Lung (tissue), 12 donors: ENCODE results near the gene CDX1. TPM values are rescaled to one million over a fixed set of nuclear protein-coding genes. Genes with fewer than 3 reads are reported as not detected.

Source experiments
- ATAC-seq: fragments of 200-7000 bp; cut with Tn5 transposase; one replicate; pipeline ENCODE4 v1.9.1; 2020; ENCODE audit warnings: moderate number of reproducible peaks; ENCODE audit not compliant: insufficient read depth, low FRiP score
- DNase-seq, 3 donors: peaks; one replicate each; pipeline ENCODE4 v3.0.0-alpha.2; 2013 to 2017
- H3K27ac ChIP-seq, 2 donors: one replicate each; pipeline ENCODE4 v1.5.1; 2013; ENCODE audit warnings: mild to moderate bottlenecking in 2 of 2, moderate library complexity in 2 of 2, control low read depth in 1 of 2, inconsistent platforms in 1 of 2, low read depth in 1 of 2, low read length in 1 of 2
- H3K27me3 ChIP-seq, 3 donors: one replicate each; pipeline ENCODE4 v1.5.1; 2013; ENCODE audit warnings: low read length in 2 of 3; ENCODE audit not compliant: control insufficient read depth in 3 of 3, insufficient read depth in 3 of 3
- H3K36me3 ChIP-seq, 4 donors: one replicate each; pipeline ENCODE4 v1.5.1; 2013; ENCODE audit warnings: low read length in 4 of 4, mild to moderate bottlenecking in 1 of 4, moderate library complexity in 1 of 4; ENCODE audit not compliant: control insufficient read depth in 4 of 4, insufficient read depth in 4 of 4
- H3K4me1 ChIP-seq, 5 donors: one replicate each; pipeline ENCODE4 v1.5.1; 2013; ENCODE audit warnings: low read length in 5 of 5, mild to moderate bottlenecking in 2 of 5, moderate library complexity in 1 of 5; ENCODE audit not compliant: control insufficient read depth in 5 of 5, insufficient read depth in 5 of 5
- H3K4me3 ChIP-seq: one replicate; pipeline ENCODE4 v1.5.1; 2013; ENCODE audit warnings: mild to moderate bottlenecking, control low read depth, moderate library complexity
- H3K9ac ChIP-seq, 2 donors: one replicate each; pipeline ENCODE4 v1.5.1; 2013; ENCODE audit warnings: low read length in 2 of 2, control low read depth in 1 of 2; ENCODE audit not compliant: insufficient read depth in 1 of 2
- H3K9me3 ChIP-seq, 4 donors: one replicate each; pipeline ENCODE4 v1.5.1; 2013; ENCODE audit warnings: low read length in 3 of 4, mild to moderate bottlenecking in 1 of 4, moderate library complexity in 1 of 4; ENCODE audit not compliant: control insufficient read depth in 4 of 4, insufficient read depth in 3 of 4
- CTCF ChIP-seq: IDR thresholded peaks from 2 replicates; pipeline ENCODE4 v1.5.1; 2012; ENCODE audit warnings: mild to moderate bottlenecking; ENCODE audit errors: control extremely low read depth, extremely low read depth
- WGBS, 2 donors: extraction: QIAGEN DNeasy Blood & Tissue Kit; methylation state at CpG; one replicate each; pipeline ENCODE4 v1.1.7; 2013; 5-methylcytosine and 5-hydroxymethylcytosine counted together
- polyA plus RNA-seq, 2 donors: library from polyadenylated mRNA; stranded (reverse); fragments of 200-250 nt; gene quantifications; one replicate each; pipeline ENCODE4 v1.2.1, GENCODE V29; 2013
- total RNA-seq, 2 donors: library from RNA; depleted of rRNA in 1 of 2; stranded (reverse); fragments of >200 nt in 1 of 2; gene quantifications; one replicate each; pipeline ENCODE4 v1.2.1, GENCODE V29; 2014 to 2021
- donor health status: control.
- donor health status: control.
- donor health status: Bipolar disorder and iron deficiency.
- donor health status: healthy.
- donor health status: DM: yes; HTN: yes; CAD: no.

CDX1 gene
- total and polyA plus RNA-seq, 4 donors: 0.09 to 0.43 (median 0.26) TPM

DNA sequence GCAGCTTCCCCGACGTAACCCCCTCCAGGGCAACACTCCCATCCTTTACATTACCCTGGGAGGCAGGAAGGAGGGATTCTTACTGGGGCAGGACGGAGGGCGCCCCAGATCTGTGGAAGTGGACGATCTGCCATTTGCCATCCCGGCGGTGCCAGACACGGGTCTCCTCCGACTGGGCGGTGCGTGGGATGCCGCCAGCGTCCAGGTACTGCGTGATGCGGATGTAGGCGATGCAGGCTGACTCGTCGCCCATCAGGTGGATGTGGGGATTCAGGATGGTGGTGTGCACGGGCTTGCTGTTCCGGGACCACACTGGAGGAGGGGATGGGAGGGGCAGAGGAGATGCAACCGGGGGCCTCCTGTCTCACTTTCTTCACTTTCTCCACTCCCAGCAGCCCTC is 56.3 kb downstream of the CDX1 start:
- 94 to 96% methylated on average over 21 of the region's 21 CpGs for WGBS, 2 donors
- no peak overlapping the region for H3K4me3 ChIP-seq
- no peaks in the 10 kb centered on the region for H3K27me3 ChIP-seq
- no peak overlapping the region for H3K9ac ChIP-seq
- H3K36me3 ChIP-seq: no peaks in the 10 kb centered on the region
- no peak for TF ChIP-seq CTCF
- H3K4me1 ChIP-seq: peaks cover 0 to 1% (median 0%) of the 10 kb centered on the region in 5 donors
- peaks cover 0 to 2% (median 0%) of the 10 kb centered on the region in 4 donors for H3K9me3 ChIP-seq
- no peak for DNase-seq
- ATAC-seq: no peak
- no peak overlapping the region for H3K27ac ChIP-seq

GRCh38 chr5:150223474-150223873 is 56.9 kb downstream of the CDX1 start:
- Histone ChIP-seq H3K27ac (no peak overlapping the region), H3K36me3 (no peaks in the 10 kb centered on the region), H3K9ac (no peak overlapping the region), H3K9me3 (peaks cover 0 to 2% (median 0%) of the 10 kb centered on the region in 4 donors), H3K27me3 (no peaks in the 10 kb centered on the region), H3K4me1 (peaks cover 0 to 1% (median 0%) of the 10 kb centered on the region in 5 donors), H3K4me3 (no peak overlapping the region)
- WGBS, 2 donors: 88 to 94% methylated on average over 7 of the region's 7 CpGs
- no peak for DNase-seq
- ATAC-seq: no peak
- no peak for TF ChIP-seq CTCF

GRCh38 chr5:150224483-150225027 is 58.0 kb downstream of the CDX1 start:
- Histone ChIP-seq H3K9me3 (peaks cover 0 to 2% (median 0%) of the 10 kb centered on the region in 4 donors), H3K9ac (no peak overlapping the region), H3K36me3 (no peaks in the 10 kb centered on the region), H3K27me3 (no peaks in the 10 kb centered on the region), H3K4me1 (peaks cover 0 to 1% (median 0%) of the 10 kb centered on the region in 5 donors), H3K4me3 (no peak overlapping the region), H3K27ac (no peak overlapping the region)
- WGBS, 2 donors: 75 to 80% methylated on average over 8 of the region's 8 CpGs
- ATAC-seq (no peak), DNase-seq (no peak)
- TF ChIP-seq CTCF: no peak

DNA sequence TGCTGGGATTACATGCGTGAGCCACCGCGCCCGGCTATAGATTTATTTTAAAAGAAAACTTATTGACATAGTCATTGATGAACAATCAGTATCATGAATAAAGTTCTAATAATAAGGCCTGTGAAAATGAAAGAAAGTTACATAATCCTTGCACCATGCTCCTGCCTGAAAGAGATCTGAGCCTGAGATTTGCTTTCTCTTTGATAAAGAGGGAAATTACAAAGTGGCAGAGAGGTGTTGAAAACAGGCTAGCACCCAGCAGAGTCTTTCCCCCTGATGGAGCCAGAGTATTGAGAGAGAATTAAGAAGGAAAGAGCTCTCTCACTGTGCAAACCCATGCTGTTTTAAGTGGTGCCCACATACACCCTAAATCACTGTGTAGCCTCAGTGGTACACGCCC is 60.5 kb downstream of the CDX1 start:
- no peak for TF ChIP-seq CTCF
- 98 to 99% methylated on average over 5 of the region's 5 CpGs for WGBS, 2 donors
- Histone ChIP-seq H3K9ac (no peak overlapping the region), H3K27ac (no peak overlapping the region), H3K27me3 (no peaks in the 10 kb centered on the region), H3K36me3 (no peaks in the 10 kb centered on the region), H3K9me3 (peaks cover 0 to 2% (median 0%) of the 10 kb centered on the region in 4 donors), H3K4me1 (peaks cover 0 to 1% (median 0%) of the 10 kb centered on the region in 5 donors), H3K4me3 (no peak overlapping the region)
- ATAC-seq: no peak
- DNase-seq: no peak
